ENCODE data around the gene SAPCD2.
A peak's percentile ranks its signal among the peaks of the same experiment; 100 is the strongest.

DNA sequence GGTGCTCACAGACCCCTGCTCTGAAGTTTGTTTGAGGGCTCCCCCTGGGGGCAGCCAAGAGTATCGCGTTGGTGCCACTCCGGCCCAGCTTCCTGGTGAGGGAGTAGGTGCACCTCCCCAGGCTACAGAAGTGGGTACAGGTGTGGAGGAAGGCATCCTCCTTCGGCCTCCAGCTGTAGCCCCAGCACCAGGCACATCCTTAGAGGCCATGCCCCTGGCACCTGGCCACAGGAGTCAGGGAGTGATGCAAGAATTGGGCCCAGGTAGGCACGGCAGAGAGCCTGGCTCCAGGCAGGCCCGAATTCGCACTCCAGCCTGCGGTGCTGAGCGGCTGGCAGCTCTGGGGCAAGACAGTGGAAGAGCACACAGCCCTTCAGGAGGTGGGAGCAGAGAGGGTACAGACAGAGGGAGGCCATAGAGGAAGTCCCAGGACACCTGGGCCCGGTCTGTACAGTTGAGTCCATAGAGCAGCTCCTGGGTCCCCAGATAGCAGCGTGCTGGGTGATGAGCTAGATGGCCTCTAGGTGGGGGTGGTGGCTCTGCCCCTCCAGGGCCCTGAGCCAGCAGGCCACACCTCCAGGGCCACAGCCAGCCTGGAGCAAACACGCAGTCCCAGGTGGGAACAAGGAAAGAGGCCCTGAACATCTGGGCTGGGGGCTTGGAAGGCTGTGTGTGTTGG is 2.4 kb downstream of the SAPCD2 start:
- TF ChIP-seq, protein P1, sequence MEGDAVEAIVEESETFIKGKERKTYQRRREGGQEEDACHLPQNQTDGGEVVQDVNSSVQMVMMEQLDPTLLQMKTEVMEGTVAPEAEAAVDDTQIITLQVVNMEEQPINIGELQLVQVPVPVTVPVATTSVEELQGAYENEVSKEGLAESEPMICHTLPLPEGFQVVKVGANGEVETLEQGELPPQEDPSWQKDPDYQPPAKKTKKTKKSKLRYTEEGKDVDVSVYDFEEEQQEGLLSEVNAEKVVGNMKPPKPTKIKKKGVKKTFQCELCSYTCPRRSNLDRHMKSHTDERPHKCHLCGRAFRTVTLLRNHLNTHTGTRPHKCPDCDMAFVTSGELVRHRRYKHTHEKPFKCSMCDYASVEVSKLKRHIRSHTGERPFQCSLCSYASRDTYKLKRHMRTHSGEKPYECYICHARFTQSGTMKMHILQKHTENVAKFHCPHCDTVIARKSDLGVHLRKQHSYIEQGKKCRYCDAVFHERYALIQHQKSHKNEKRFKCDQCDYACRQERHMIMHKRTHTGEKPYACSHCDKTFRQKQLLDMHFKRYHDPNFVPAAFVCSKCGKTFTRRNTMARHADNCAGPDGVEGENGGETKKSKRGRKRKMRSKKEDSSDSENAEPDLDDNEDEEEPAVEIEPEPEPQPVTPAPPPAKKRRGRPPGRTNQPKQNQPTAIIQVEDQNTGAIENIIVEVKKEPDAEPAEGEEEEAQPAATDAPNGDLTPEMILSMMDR (IDR thresholded peaks at IDR 0.05), result peak; percentile 71 to 83 (median 75)
- TF ChIP-seq POLR2A (IDR thresholded peaks at IDR 0.05; ENCODE audit: low read depth), result no peak
- TF ChIP-seq POLR2AphosphoS5 (IDR thresholded peaks at IDR 0.05), result peak in 1 of 2 donors; percentile 27
